HG02885 (cell line): Measurements from ENCODE around the gene DLST.

Source experiments
- ATAC-seq: cut with Tn5 transposase; IDR thresholded peaks from one replicate; pipeline ENCODE4 v1.9.1; 2021; ENCODE audit warnings: mild to moderate bottlenecking; ENCODE audit not compliant: unreplicated experiment, poor library complexity

The DLST gene

DNA sequence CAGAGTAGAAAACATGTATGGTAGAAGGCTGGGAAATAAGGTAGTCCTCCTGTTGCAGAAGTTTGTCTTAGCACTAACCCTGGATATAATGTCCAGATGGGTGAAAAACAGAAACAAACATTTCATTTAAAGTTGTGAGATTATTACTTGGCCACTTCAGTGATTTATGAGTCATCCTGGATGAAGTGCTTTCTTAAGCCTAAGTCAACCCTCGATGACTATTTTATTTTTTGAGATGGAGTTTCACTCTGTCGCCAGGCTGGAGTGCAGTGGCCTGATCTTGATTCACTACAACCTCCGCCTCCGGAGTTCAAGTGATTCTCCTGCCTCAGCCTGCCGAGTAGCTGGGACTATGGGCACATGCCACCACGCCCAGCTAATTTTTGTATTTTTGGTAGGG, 10.2 kb downstream of the DLST start:
- no peak for ATAC-seq

DNA sequence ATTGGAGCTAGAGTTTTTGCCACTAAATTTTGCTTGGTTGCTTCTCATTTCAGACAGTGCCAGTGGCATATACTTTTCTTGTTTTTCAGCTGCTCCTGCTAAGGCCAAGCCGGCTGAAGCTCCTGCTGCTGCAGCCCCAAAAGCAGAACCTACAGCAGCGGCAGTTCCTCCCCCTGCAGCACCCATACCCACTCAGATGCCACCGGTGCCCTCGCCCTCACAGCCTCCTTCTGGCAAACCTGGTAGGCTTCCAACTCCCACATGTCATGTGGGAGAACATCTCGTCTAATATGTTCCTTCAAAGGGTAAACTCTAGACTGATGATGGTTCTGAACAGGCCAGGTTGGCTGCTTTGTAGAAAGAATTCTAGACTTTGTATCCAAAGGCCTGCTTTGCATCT, 11.0 kb downstream of the DLST start:
- no peak for ATAC-seq

DNA sequence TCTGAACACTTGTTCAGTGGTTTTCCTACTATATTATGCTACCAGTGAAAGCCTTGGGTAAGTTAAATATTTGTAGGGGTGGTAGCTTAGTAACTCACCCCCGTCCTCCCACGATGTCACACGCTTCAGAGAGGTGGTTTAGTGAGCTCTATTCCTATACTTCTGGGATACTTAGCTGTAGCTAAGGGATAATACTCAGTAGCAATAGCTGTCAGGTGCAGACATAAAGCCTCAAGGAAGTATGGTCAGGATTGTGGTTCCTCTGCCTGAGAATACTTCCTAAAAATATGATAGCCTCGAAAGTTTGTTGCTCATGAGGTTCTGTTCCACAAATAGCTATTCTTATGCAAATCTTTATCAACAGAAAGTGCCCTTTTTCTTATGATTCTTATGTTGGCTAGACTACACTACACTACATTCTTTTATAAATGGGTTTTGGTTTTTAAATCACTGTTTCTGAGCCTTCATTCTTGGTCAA, 11.9 kb downstream of the DLST start:
- ATAC-seq: peak; percentile 65

DNA sequence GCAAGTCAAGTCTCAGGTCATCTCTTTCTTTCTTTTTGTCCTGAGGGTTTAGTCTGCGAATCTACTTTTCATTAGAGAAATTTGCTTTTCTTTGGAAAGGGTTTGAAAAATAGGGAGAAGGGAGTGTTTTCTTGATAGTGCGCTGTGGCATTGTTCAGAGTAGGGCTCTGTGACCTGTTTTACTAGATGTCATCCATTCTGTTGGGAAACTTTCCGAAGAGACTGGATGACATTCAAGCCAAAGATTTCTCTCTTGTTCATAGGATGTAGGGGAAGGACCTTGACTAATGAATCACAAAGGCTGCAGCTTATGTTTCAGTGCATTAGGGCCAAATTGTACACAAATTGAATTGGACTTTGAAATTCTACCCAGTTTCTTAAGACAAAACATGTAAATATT, 14.7 kb downstream of the DLST start:
- ATAC-seq: no peak

DNA sequence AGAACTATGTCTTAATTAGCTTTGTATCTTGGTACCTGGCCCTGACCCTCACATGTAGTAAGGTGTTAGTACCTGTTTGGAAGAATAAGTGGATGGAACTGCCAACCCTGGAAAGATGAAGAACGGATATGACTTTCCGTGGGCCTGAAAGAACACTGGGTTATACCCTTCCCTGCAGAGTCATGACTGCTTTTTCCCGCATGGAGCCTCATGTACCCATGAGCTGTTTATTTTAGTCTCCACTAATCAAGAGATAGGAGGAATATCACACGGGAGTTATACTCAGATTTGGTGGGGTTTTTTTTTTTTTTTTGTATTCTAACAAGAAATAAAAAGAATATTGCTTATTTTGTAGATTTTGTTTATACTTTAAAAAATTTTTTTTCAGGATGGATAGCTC, 15.9 kb downstream of the DLST start:
- ATAC-seq: no peak

DNA sequence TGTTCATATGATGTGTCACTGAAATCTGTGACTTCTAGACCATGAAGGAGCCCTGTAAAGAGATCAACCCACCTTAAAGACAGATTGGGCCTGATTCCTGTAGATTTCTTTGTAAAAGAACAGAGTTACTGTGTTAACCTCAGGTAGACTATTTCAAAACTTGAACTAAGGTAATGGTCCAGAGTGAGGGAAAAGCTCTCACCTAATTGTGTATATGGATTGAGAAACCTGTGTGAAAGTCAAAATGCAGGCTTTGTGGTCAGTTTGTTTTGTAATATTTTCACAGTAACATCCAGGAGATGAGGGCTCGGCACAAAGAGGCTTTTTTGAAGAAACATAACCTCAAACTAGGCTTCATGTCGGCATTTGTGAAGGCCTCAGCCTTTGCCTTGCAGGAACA, 16.4 kb downstream of the DLST start:
- no peak for ATAC-seq

DNA sequence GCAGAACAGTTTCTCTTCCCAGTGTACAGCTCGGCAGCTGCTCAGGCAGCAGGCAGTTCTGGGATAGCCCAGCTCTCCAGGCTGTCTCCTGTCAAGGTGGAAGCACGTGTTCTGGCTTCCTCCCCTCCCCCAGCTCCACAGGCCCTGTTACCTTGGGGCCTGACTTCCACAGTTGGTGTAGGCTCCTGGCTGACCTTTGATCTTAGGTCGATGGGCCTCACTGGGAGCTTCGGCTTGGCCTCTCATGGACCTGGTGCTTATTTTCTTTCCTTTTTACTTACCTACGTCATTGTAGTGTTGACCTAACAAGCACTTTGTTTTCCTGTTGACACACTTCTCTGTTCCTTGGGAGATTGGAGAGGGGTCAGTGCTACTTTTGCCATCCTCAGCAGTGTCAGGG, 17.0 kb downstream of the DLST start:
- no peak for ATAC-seq

DNA sequence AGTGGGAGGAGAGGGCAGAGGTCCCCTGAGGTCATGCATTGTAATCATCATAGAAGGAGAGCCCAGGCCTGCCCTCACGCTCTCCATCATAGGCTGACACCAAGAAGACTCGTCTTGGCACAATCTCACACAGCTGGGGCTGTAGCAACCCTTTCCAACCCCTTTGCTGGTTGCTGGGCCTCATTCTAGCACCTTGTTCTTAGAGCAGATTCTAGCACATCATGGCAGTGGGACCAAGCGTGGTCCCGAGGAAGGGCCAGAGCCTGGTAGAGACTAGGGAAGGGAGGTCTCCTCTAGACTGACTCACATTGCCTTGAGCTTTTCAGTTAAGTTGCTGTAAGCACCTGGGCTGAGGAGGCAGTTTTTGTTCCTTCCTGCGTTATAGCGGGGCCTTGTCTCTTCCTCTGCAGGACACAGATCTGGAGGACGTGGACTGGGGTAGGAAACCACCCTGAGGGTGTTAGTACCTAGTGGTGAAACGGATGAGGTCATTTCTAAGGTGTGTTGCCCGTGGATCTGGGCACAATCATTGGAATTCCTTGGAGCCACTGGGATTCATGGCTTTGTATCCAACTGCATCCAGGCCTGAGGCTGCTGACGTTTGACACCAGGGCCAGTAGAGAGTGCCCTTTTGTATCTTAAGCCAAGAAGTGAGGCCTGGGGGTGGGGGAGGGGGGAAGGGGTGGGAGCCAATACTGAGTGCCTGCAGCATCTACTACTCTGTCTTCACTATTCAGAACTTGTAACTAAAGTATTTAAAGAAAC, 21.4 kb downstream of the DLST start:
- ATAC-seq: no peak

DNA sequence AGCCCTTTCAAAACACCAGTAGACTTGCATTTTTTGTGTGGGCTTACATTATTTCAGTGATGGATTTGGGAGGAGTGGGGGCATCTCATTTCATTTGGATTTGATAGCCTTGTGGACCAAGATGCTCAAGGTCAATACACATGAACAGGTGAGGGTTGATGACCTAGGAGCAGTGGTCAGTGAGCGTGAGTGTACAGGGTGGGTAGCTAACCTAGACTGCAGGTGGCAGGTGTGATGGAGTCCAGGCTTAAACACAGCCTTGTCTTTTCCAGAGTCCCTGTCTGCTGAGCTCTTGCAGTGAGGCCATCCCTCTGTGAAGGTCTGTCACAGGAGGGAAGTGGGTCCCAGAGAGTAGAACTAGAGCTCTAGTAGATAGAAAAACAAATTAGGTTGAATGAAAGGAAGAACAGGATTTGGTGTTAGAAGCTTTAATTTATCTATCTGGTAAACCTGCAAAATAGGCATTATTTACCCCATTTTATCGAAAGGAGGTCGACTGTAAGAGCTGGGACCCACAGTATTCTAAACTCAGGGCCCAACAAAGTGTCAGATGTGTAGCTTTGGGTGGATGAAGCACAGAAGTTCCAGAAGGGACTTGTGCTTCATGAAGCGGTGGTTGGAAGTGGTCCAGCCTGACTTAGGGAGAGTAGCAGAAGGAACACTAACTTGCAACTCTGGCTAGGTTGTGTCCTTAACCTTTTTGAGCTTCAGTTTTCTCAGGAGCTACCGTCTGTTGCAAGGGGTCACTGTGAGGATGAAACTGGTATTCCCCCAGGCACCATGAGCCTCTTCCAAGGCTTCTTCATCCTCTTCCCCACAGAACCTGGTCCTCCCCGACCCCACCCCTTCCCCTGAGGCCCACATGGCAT, 23.2 kb downstream of the DLST start:
- no peak for ATAC-seq

DNA sequence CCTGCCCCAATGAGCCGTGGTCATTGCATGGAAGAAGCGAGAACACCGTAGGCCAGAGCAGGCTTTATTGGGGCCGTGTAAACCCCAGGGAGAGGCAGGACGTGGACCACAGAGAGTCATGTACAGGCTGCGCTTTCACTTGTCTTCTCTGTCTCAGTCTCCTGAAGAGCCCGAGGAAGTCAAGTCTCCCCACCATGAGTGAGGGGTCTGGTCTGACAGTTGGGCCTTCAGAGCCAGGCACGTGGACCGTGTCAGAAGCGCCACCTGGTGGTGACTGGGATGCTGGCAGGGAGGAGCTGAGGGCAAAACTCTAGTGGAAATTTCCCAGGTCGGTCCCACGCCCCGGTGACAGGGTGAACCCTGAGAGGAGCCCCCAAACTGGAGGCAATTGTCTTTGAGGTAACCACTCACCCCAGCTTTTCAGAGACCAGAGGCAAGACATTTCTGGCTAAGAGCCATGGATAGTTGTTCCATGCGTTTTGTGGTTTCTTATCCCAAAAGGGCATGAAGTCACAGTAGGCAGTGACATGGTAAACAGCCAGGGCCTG, 24.0 kb downstream of the DLST start:
- ATAC-seq: no peak

DNA sequence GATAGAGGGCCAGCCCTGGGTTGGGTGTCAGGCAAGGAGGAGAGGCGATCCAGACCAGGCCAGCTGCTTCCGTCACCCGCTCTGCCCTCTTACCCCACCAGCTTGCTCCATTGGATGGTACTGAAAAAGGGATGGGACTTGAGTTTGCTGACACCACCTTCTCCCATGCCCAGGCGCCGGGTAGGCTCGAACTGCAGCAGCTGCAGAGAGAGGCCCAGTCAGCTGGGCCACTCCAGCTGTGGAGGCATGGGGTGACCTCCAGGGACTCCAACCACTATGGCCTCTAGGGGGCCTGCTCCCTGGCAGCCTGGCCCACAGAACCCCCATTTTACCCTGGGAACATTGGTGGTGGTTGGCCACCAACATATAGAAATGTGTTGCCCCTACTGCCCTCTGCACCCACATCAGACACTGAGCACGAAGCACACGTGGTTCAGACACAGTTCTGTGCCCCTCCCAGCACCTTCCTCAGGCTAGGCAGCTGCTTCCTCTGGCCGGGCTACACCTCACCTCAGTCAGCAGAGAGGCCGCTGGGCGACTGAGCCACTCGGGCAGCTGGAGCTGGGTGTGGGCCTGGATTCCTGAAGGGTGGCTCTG, 25.3 kb downstream of the DLST start:
- no peak for ATAC-seq

DNA sequence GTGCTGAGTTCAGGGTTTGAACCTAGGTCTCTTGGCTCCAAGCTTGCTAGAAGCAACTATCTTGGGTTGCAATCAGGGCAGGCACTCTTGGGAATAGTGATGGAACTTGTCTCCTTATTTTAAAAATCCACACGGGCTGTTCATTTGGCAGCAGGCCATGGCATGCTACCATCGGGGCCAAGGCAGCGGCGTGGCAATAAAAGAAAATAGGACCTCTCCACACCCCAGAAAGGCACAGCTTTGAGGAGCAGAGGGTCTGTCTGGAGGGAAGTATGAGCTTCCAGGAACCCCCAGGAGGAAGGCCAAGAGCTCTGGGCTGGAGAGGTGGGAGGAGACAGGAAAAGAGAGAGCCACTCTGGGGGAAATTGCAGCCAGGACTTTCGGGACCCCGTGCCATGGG, 26.0 kb downstream of the DLST start:
- ATAC-seq: no peak

DNA sequence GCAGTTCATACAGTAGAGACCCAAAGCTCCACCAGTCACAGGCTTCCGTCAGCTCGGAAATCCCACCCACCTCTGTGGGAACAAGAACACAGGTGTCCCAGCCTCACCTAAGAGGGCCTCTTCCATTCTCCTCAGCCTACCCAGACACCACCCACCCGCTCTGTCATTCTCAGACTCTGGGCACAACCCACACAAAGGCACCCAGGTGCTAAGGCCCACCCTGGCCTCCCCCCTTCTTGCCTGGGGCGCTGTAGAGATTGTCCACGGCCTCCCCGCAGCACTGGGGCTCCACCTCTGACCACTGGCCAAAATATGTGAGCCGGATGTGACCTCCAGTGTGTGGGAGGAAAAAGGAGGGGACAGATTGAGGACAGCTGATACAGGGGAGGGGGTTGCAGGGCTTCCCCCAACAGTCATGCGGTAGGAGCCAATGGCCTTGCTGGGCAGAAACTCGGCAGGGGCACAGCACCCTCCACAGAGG, 27.2 kb downstream of the DLST start:
- no peak for ATAC-seq

DNA sequence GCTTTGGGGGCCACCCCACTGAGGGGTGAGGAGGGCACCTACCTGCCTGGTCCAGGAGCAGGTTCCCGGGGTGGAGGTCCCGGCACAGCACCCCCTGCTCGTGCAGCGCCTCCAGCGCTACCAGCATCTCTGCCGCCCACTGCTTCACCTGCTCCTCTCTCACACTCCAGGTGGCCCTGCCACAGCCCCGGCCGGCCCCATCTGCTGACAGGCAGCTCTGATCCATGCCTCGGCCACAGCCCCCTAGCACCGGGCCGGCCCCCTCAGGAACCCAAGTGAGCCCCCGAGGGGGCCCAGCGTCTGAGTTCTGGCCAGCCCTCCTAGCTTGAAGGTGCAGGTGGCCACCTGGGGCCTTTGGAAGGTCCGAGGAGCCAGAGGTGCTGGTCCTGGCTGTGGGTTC, 27.8 kb downstream of the DLST start:
- ATAC-seq: no peak

DNA sequence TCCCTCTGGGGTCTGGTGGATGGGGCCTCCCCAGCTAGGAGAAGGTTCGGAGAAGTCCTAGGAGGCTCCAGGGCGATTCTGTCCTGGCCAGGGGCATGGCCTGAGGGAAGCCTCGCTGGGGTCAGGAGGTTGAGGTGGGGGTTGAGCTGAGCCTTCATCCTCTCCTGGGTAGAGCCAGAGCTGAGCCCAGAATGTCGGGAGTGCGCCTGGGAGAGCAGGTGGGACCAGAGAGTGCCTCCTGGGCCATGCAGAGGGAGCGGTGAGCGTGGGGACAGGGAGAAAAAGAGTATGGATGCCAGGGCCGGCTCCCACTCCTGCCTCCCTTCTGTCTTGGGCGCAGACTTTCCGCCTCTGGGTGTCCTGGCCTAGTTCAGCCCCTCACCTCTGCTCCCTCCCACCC, 28.2 kb downstream of the DLST start:
- ATAC-seq: no peak

DNA sequence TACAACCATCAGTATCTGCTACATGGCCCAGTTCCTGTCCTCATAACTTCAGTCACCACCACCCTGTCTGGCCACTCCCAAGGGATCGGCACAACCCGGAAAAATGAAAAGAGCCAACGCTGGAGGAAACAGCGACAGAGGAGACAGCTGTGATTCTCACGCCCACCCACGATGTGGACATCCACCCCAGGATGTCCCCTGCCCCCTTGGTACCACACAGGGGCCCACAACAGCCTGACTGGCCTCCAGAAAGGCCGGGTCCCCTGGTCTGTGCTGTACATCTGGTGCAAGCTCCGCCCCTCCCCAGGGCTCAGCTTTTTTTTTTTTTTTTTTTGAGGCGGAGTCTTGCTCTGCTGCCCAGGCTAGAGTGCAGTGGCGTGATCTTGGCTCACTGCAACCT, 28.8 kb downstream of the DLST start:
- ATAC-seq: no peak

DNA sequence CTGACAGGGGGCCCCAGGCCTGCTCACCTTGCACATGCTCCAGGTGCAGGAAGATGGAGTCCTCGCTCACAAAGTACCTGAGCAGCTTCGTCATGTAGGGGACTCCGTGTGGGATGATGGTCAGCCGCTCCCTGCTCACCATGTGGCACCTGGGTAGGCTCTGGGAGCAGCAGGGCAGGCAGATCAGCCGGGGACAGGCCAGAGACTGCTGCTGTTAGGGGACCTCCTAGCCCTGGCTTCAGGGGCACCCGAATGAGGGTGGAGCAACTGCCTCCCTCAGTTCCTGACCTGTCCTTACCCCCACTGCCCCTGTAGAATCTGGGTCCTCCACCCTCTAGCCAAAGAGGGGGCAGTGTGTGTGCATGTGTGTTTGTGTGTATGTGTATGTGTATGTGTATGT, 29.5 kb downstream of the DLST start:
- no peak for ATAC-seq

DNA sequence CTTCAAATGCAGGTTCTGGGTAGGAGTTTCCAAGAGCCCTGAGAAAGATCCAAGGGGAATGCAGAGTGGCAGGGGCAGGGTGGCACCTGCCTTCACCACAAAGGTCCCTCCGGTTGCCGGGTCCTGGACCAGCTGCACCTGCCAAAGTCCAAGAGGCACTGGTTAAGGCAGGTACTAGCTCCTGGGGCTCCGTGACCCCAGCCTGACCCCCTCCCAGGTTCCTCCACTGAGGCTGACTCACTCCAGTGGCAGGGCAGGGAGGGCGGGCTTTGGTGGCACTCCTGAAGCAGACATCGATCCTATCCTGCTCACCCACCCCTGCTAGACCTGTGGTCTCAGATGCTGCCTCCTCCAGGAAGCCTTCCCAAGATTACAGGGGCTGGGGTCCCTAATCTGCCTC, 30.0 kb downstream of the DLST start:
- no peak for ATAC-seq

DNA sequence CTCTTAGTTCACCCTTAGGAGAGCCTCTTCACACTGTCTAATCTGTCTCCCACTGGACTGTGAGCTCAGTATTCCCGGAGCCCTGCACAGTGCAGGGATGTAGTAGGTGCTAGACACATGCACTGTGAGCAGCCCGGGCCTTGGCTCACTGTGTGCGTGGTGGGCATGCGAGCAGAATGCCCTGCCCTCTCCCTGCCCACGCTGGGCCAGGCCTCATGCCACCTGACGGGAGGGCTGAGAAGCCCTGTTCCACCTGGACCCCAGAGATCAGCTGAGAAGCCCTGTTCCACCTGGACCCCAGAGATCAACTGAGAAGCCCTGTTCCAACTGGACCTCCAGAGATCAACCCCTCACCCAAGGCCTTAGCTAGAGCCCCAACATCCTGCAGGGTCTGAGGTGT, 30.4 kb downstream of the DLST start:
- no peak for ATAC-seq

DNA sequence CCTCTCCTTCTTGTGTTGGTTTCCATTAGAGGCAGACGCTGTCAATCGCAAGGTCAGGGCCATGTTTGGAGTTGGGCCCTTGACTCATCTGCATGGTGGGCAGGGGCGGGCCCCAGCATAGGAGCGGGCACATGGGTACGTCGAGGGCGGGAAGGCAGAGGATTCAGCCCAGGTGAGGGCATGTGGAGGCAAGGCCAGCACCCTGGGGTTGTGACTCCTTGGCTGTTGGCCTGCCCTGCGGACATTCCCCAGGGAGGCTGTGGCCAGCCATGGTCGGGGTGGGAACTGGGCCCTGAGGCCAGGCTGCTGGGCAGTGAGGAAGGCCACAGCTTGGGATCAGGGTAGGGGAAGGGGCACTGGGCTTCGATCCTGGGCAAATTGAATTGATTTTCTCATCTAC, 31.1 kb downstream of the DLST start:
- ATAC-seq: no peak

DNA sequence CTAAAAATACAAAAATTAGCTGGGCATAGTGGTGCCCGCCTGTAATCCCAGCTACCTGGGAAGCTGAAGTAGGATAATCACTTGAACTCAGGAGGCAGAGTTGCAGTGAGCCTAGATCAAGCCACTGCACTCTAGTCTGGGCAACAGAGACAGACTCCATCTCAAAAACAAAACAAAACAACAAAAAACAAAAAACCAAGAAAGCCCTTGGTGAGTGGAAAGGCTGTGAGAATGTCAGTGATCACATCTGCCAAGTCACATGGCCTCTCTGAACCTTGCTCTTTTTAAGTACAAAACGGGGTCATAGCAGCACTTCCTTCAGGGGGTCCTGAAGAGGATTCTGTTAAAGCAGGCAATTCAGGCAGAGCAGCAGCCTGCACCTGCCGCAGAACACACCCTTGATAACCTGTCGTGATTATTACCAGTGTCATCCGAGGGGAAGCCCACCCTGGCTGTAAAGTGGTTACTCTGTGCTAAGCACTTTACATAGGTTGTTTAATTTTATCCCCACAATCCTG, 31.7 kb downstream of the DLST start:
- ATAC-seq: no peak
